HepG2 (cell line): ENCODE data around the gene MREG. TPM values are rescaled to one million over a fixed set of nuclear protein-coding genes. Genes with fewer than 3 reads are reported as not detected.

Experiments used
- ARID2 ChIP-seq: sonication (generic); formaldehyde crosslinking; IDR thresholded peaks from 2 replicates; pipeline ENCODE4 v1.8.1; 2022; ENCODE audit warnings: mild to moderate bottlenecking, missing genetic modification reagents, borderline replicate concordance
- FLYWCH1 ChIP-seq: sonication (generic); formaldehyde crosslinking; IDR thresholded peaks from 2 replicates; pipeline ENCODE4 v1.8.1; 2023; ENCODE audit warnings: mild to moderate bottlenecking, missing genetic modification reagents
- TMF1 ChIP-seq: sonication (generic); formaldehyde crosslinking; IDR thresholded peaks from 2 replicates; pipeline ENCODE4 v1.8.1; 2022; ENCODE audit warnings: low read depth, missing genetic modification reagents
- YY1 ChIP-seq: IDR thresholded peaks from 2 replicates; pipeline ENCODE4 v1.6.1; 2011; ENCODE audit warnings: low read length, low read depth, moderate library complexity, mild to moderate bottlenecking; ENCODE audit not compliant: insufficient read depth, insufficient replicate concordance
- ZNF432 ChIP-seq: sonication (generic); formaldehyde crosslinking; IDR thresholded peaks from 2 replicates; pipeline ENCODE4 v1.5.0; 2020; ENCODE audit warnings: missing genetic modification reagents, mild to moderate bottlenecking, borderline replicate concordance
- polyA plus RNA-seq, 8 experiments: library from polyadenylated mRNA; depleted of rRNA in 3 of 8; stranded (reverse) in 7 of 8; unstranded in 1 of 8; fragments of >200 nt; fragmentation: Illumina TruSeq in 4 of 8; extraction: Trizol in 4 of 8; gene quantifications; 2 replicates each; pipeline versions ENCODE4 v1.2.1 to v1.2.3, GENCODE V29; 2011 to 2016; ENCODE audit warnings: low read depth in 4 of 8, missing spikeins in 1 of 8, mixed read lengths in 1 of 8; ENCODE audit not compliant: insufficient read depth in 1 of 8
- total RNA-seq, 5 experiments: library from RNA; depleted of rRNA; stranded (reverse); fragments of >200 nt; fragmentation: Illumina TruSeq; extraction: Trizol; gene quantifications; 2 replicates each; pipeline ENCODE4 v1.2.3, GENCODE V29; 2016; ENCODE audit warnings: low read depth in 1 of 5
- TF ChIP-seq, protein P1 (sequence below): sonication (generic); formaldehyde crosslinking; IDR thresholded peaks from 2 replicates; pipeline ENCODE4 v1.4.0; 2020; ENCODE audit warnings: missing genetic modification reagents
- TF ChIP-seq, protein P2 (sequence below): sonication (generic); formaldehyde crosslinking; IDR thresholded peaks from 2 replicates; pipeline ENCODE4 v1.4.0; 2020; ENCODE audit warnings: missing genetic modification reagents, borderline replicate concordance

MREG gene
- total and polyA plus RNA-seq, 2 of the 13 experiments (the other 11 are each of a cell fraction or from before 2014, with no cell fraction given) = 7.5 to 23.3 TPM

DNA sequence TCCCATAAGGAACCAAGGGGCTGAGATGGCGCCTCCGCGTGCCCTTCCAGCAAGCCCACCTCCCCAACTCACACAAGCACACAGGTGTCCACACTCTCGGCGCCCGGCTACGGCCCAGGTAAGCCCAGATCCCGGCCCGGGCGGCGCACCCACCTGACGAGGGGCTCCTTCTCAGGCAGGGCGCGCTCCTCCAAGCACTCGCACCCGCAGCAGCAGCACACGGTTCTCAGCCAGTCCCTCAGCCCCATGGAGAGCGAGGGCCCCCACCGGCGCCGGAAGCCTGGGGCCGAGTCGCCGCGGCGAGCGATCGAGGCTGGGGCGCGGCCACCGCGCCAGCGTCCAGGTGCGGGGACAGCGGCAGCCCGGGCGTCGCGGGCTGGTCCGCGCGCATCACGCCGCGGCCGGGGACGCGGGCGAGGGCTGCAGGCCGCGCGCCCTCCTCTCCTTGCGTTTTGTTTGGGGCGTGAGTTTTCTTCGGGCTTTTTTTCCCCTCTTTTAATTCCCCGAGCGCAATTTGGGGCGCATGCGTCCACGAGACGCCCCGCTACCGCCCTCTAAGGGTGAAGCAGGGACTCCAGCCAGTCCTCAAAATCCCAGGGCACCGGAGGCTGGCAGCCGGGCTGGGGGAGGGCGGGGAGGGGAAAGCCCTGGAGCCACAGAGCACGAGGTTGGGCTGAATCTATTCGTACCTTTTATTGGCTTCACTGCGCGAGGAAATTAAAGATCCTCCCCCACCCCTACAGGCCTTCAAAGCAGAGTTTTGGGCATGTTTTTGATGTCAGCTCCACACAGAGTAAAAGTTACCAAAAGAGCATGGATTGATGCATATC is at the start of gene MREG (continued):
- no peak for TF ChIP-seq ZNF432
- TF ChIP-seq FLYWCH1 (CRISPR knock-in tag) = no peak
- TF ChIP-seq, protein P1, sequence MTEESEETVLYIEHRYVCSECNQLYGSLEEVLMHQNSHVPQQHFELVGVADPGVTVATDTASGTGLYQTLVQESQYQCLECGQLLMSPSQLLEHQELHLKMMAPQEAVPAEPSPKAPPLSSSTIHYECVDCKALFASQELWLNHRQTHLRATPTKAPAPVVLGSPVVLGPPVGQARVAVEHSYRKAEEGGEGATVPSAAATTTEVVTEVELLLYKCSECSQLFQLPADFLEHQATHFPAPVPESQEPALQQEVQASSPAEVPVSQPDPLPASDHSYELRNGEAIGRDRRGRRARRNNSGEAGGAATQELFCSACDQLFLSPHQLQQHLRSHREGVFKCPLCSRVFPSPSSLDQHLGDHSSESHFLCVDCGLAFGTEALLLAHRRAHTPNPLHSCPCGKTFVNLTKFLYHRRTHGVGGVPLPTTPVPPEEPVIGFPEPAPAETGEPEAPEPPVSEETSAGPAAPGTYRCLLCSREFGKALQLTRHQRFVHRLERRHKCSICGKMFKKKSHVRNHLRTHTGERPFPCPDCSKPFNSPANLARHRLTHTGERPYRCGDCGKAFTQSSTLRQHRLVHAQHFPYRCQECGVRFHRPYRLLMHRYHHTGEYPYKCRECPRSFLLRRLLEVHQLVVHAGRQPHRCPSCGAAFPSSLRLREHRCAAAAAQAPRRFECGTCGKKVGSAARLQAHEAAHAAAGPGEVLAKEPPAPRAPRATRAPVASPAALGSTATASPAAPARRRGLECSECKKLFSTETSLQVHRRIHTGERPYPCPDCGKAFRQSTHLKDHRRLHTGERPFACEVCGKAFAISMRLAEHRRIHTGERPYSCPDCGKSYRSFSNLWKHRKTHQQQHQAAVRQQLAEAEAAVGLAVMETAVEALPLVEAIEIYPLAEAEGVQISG (CRISPR knock-in tag) = peak; percentile 15; the same call in 1 of the 2 replicates
- TF ChIP-seq, protein P2, sequence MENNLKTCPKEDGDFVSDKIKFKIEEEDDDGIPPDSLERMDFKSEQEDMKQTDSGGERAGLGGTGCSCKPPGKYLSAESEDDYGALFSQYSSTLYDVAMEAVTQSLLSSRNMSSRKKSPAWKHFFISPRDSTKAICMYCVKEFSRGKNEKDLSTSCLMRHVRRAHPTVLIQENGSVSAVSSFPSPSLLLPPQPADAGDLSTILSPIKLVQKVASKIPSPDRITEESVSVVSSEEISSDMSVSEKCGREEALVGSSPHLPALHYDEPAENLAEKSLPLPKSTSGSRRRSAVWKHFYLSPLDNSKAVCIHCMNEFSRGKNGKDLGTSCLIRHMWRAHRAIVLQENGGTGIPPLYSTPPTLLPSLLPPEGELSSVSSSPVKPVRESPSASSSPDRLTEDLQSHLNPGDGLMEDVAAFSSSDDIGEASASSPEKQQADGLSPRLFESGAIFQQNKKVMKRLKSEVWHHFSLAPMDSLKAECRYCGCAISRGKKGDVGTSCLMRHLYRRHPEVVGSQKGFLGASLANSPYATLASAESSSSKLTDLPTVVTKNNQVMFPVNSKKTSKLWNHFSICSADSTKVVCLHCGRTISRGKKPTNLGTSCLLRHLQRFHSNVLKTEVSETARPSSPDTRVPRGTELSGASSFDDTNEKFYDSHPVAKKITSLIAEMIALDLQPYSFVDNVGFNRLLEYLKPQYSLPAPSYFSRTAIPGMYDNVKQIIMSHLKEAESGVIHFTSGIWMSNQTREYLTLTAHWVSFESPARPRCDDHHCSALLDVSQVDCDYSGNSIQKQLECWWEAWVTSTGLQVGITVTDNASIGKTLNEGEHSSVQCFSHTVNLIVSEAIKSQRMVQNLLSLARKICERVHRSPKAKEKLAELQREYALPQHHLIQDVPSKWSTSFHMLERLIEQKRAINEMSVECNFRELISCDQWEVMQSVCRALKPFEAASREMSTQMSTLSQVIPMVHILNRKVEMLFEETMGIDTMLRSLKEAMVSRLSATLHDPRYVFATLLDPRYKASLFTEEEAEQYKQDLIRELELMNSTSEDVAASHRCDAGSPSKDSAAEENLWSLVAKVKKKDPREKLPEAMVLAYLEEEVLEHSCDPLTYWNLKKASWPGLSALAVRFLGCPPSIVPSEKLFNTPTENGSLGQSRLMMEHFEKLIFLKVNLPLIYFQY (CRISPR knock-in tag) = peak; percentile 72
- peak; percentile 77 for TF ChIP-seq TMF1 (CRISPR knock-in tag)
- TF ChIP-seq ARID2 (CRISPR knock-in tag) = no peak
- peak; percentile 39 for TF ChIP-seq YY1
